Neuronal stem cell (in vitro differentiated cells): ENCODE results near the gene USF3. TPM values are rescaled to one million over a fixed set of nuclear protein-coding genes. Genes with fewer than 3 reads are reported as not detected.

ENCODE experiments used
- DNase-seq: peaks from one replicate; pipeline ENCODE4 v3.0.0-alpha.2; 2013; ENCODE audit warnings: low spot score
- H2AFZ ChIP-seq: one replicate; pipeline ENCODE4 v1.6.1; 2013; ENCODE audit warnings: mild to moderate bottlenecking, low read length, inconsistent platforms
- H2AK5ac ChIP-seq: 2 replicates; pipeline ENCODE4 v1.6.1; 2013; ENCODE audit warnings: low read depth, mild to moderate bottlenecking, inconsistent platforms, low read length, moderate library complexity, mixed read lengths
- H2BK120ac ChIP-seq: 2 replicates; pipeline ENCODE4 v1.6.1; 2013; ENCODE audit warnings: low read depth, mild to moderate bottlenecking, inconsistent platforms, low read length, moderate library complexity, mixed read lengths
- H2BK12ac ChIP-seq: one replicate; pipeline ENCODE4 v1.6.1; 2013; ENCODE audit warnings: low read length, inconsistent platforms
- H2BK15ac ChIP-seq: 2 replicates; pipeline ENCODE4 v1.6.1; 2013; ENCODE audit warnings: mild to moderate bottlenecking, low read length, inconsistent platforms, mixed read lengths
- H2BK5ac ChIP-seq: one replicate; pipeline ENCODE4 v1.6.1; 2013; ENCODE audit warnings: inconsistent platforms, mild to moderate bottlenecking, low read length, moderate library complexity
- H3K14ac ChIP-seq: one replicate; pipeline ENCODE4 v1.6.1; 2013; ENCODE audit warnings: low read length, inconsistent platforms
- H3K18ac ChIP-seq: 2 replicates; pipeline ENCODE4 v1.6.1; 2013; ENCODE audit warnings: low read length, inconsistent platforms
- H3K23ac ChIP-seq: 2 replicates; pipeline ENCODE4 v1.6.1; 2013; ENCODE audit warnings: low read depth, mild to moderate bottlenecking, mixed read lengths, low read length, inconsistent platforms; ENCODE audit not compliant: poor library complexity
- H3K27ac ChIP-seq: replicated peaks from 3 replicates; pipeline ENCODE4 v1.5.1; 2013; ENCODE audit warnings: low read length, inconsistent platforms
- H3K27me3 ChIP-seq, 3 experiments: 2 replicates each; pipeline ENCODE4 v1.6.1; 2013; ENCODE audit warnings: low read length in 3 of 3, mild to moderate bottlenecking in 2 of 3, inconsistent platforms in 1 of 3, low read depth in 1 of 3, mixed read lengths in 1 of 3, moderate library complexity in 1 of 3; ENCODE audit not compliant: control insufficient read depth in 3 of 3, insufficient read depth in 3 of 3
- H3K36me3 ChIP-seq, 2 donors: replicated peaks in 1 of 2; 2 replicates each; pipeline ENCODE4 v1.6.1; 2013; ENCODE audit warnings: low read length in 2 of 2; ENCODE audit not compliant: control insufficient read depth in 2 of 2, insufficient read depth in 2 of 2
- H3K4ac ChIP-seq: 2 replicates; pipeline ENCODE4 v1.6.1; 2013; ENCODE audit warnings: inconsistent platforms, mild to moderate bottlenecking, low read length, moderate library complexity
- H3K4me1 ChIP-seq, 2 donors: 1 replicate in 1 of 2; 2 replicates in 1 of 2; pipeline ENCODE4 v1.6.1; 2013; ENCODE audit warnings: low read length in 2 of 2, low read depth in 1 of 2; ENCODE audit not compliant: control insufficient read depth in 2 of 2, insufficient read depth in 1 of 2
- H3K4me2 ChIP-seq: one replicate; pipeline ENCODE4 v1.6.1; 2013; ENCODE audit warnings: mild to moderate bottlenecking, low read length, inconsistent platforms; ENCODE audit not compliant: insufficient read depth, poor library complexity, severe bottlenecking
- H3K4me3 ChIP-seq, 2 donors: 2 replicates each; pipeline ENCODE4 v1.5.1; 2013; ENCODE audit warnings: low read length in 2 of 2, mild to moderate bottlenecking in 2 of 2, inconsistent platforms in 1 of 2, moderate library complexity in 1 of 2
- H3K79me1 ChIP-seq: one replicate; pipeline ENCODE4 v1.6.1; 2013; ENCODE audit warnings: low read depth, mild to moderate bottlenecking, inconsistent platforms, low read length, moderate library complexity
- H3K9ac ChIP-seq: one replicate; pipeline ENCODE4 v1.6.1; 2013; ENCODE audit warnings: mild to moderate bottlenecking, low read depth, low read length, inconsistent platforms; ENCODE audit not compliant: poor library complexity
- H3K9me3 ChIP-seq, 2 donors: replicated peaks in 1 of 2; 2 replicates each; pipeline versions ENCODE3 to v1.6.1; 2013; ENCODE audit warnings: low read length in 2 of 2, mild to moderate bottlenecking in 2 of 2, inconsistent platforms in 1 of 2, low read depth in 1 of 2, mixed read lengths in 1 of 2, moderate library complexity in 1 of 2; ENCODE audit not compliant: control insufficient read depth in 2 of 2, insufficient read depth in 1 of 2
- H4K8ac ChIP-seq: one replicate; pipeline ENCODE4 v1.6.1; 2013; ENCODE audit warnings: low read depth, mild to moderate bottlenecking, inconsistent platforms, low read length, moderate library complexity
- H4K91ac ChIP-seq: one replicate; pipeline ENCODE4 v1.6.1; 2013; ENCODE audit warnings: low read length, low read depth, mild to moderate bottlenecking, inconsistent platforms; ENCODE audit not compliant: poor library complexity
- WGBS, 2 donors: extraction: QIAGEN DNeasy Blood & Tissue Kit; methylation state at CpG; one replicate each; pipeline ENCODE4 v1.1.7; 2013; ENCODE audit warnings: missing lambda C conversion rate in 2 of 2, mixed read lengths in 1 of 2; ENCODE audit not compliant: insufficient read length in 2 of 2, insufficient replicate concordance in 1 of 2; ENCODE audit errors: extremely low coverage in 2 of 2; 5-methylcytosine and 5-hydroxymethylcytosine counted together
- polyA plus RNA-seq, 2 experiments: library from polyadenylated mRNA; stranded (reverse); fragments of 200-250 nt; gene quantifications; one replicate each; pipeline ENCODE4 v1.2.3, GENCODE V29; 2013

Gene USF3, protein sequence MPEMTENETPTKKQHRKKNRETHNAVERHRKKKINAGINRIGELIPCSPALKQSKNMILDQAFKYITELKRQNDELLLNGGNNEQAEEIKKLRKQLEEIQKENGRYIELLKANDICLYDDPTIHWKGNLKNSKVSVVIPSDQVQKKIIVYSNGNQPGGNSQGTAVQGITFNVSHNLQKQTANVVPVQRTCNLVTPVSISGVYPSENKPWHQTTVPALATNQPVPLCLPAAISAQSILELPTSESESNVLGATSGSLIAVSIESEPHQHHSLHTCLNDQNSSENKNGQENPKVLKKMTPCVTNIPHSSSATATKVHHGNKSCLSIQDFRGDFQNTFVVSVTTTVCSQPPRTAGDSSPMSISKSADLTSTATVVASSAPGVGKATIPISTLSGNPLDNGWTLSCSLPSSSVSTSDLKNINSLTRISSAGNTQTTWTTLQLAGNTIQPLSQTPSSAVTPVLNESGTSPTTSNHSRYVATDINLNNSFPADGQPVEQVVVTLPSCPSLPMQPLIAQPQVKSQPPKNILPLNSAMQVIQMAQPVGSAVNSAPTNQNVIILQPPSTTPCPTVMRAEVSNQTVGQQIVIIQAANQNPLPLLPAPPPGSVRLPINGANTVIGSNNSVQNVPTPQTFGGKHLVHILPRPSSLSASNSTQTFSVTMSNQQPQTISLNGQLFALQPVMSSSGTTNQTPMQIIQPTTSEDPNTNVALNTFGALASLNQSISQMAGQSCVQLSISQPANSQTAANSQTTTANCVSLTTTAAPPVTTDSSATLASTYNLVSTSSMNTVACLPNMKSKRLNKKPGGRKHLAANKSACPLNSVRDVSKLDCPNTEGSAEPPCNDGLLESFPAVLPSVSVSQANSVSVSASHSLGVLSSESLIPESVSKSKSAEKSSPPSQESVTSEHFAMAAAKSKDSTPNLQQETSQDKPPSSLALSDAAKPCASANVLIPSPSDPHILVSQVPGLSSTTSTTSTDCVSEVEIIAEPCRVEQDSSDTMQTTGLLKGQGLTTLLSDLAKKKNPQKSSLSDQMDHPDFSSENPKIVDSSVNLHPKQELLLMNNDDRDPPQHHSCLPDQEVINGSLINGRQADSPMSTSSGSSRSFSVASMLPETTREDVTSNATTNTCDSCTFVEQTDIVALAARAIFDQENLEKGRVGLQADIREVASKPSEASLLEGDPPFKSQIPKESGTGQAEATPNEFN (N-terminal part only)
- 7.8 TPM for polyA plus RNA-seq (2013, experiment 1 of 2)
- polyA plus RNA-seq (2013, experiment 2 of 2): 8.3 TPM

DNA sequence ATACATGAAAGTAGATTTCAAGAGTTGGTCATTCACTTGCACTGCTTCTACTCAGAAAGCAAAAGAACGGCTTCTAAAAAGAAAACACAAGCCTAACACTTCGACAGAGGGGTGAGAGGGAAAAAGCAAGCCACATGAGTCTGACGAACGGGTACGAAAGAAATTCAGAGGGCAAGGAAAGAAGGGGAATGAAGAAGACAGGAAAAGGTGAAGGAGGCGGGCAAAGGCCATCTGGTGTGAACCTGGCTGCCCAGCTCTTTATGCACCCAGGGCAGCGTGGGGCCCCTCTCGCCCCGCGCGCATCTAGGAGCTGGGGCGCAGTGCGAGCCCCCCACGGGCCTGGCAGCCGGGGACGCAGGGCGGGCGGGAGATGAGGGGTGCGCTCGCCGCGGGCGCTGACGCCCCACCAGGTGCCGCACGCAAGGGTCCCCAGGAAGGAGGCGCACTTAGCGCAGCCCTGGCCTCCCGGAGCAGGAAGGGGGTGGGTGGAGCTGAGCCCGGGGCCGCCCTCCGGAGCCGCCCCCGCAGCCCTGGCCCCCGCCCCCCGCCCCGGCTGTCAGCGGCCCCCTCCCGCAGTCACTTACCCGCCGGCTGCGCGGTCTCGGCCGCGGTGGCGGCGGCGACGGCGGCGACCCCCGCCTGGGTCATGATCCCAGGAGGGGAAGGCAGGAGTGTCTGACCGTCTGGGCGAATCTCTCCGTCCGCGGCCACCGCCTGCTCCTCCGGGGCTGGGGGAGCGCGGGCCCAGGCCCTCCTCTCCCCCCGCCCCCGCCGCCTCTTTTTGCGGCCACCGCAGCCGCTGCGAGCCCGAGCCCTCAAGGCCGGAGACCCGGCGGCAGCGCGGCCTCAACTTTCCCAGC is at the start of gene USF3:
Gene USF3, minus strand, starts transcription at position 857 of the 860 bp plus-strand sequence. CDS start 21,764 bp downstream, outside the sequence.
- no CpG with 5 or more reads among the region's 75 CpGs for WGBS, 2 donors
- Histone ChIP-seq H3K4me1 (peaks cover 8 to 12% of the 10 kb centered on the region in 2 donors), H3K9ac (peak within 1 kb of the TSS; percentile 95), H2BK120ac (no peak within 1 kb of the TSS), H2BK12ac (no peak within 1 kb of the TSS), H3K27me3 (no peaks in the 10 kb centered on the region), H2BK15ac (no peak within 1 kb of the TSS), H3K4me3 (peak within 1 kb of the TSS; percentile 70 to 94), H3K14ac (no peak within 1 kb of the TSS), H4K91ac (no peak within 1 kb of the TSS), H3K4me2 (peak within 1 kb of the TSS; percentile 78), H3K27ac (peak within 1 kb of the TSS; percentile 98), H4K8ac (no peak within 1 kb of the TSS), H2AK5ac (no peak within 1 kb of the TSS), H3K23ac (peak within 1 kb of the TSS; percentile 20), H3K4ac (peak within 1 kb of the TSS; percentile 45), H3K9me3 (no peaks in the 10 kb centered on the region), H2BK5ac (no peak within 1 kb of the TSS), H3K18ac (peak within 1 kb of the TSS; percentile 98), H3K79me1 (no peaks in the 10 kb centered on the region), H2AFZ (peak within 1 kb of the TSS; percentile 95), H3K36me3 (peaks cover 0 to 5% of the 10 kb centered on the region in 2 donors)
- DNase-seq: no peak

DNA sequence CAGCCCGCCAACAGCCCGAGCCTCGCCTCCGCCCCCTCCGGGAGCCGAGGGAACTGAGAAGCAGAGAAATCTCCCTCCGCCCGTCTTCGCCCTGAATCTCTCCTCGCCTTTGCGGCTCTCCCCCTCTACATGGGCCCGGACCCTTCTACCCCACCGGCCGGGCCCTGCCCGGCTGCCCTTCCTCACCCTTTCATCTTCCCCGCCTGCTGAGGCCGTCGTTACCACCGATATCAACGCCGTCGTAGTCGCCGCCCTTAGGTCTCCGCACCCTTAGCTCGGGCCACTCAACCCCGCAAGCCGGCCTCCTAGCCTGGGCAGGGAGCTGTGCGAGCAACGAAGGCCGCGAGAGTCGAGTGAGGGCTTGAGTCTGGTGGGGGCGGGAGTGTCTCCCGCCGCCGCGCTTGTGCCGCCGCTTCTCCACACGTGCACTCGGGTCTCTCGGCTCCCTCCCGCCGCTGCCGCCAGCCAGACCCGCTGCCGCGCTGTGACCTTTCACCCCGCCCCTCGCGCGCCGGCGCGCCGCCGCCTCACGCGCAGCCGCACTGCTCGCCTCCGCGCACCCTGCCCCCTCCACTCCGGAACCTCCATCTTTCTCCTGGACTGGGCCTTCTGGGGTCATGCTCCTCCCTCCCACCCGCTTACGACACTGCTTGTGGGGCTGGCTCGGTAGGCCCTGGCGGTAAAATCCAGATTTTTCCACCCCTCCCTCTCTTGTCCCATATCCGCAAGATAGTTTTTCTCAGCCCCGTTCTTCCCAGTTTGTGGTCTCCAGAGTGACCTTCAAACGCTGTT is 49.5 kb upstream of the USF3 start, which contains the start of gene NAA50:
Gene NAA50, minus strand, starts transcription at position 494 of the 792 bp plus-strand sequence. Its CDS starts 300 bp downstream, at position 194.
- Histone ChIP-seq H3K4ac (peak within 1 kb of the TSS; percentile 77), H3K27me3 (no peaks in the 10 kb centered on the region), H2BK5ac (peak within 1 kb of the TSS; percentile 71), H3K36me3 (peaks cover 2 to 33% of the 10 kb centered on the region in 2 donors), H3K4me1 (peaks cover 4 to 25% of the 10 kb centered on the region in 2 donors), H3K9me3 (no peaks in the 10 kb centered on the region), H2BK120ac (no peak within 1 kb of the TSS), H3K9ac (peak within 1 kb of the TSS; percentile 93), H4K91ac (no peak within 1 kb of the TSS), H4K8ac (no peak within 1 kb of the TSS), H3K18ac (peak within 1 kb of the TSS; percentile 96), H3K4me2 (peak within 1 kb of the TSS; percentile 84), H3K14ac (peak within 1 kb of the TSS; percentile 25), H2BK12ac (no peak within 1 kb of the TSS), H2AFZ (peak within 1 kb of the TSS; percentile 98), H2AK5ac (peak within 1 kb of the TSS; percentile 85), H2BK15ac (peak within 1 kb of the TSS; percentile 27), H3K79me1 (peaks cover 7% of the 10 kb centered on the region), H3K23ac (peak within 1 kb of the TSS; percentile 96), H3K4me3 (peak within 1 kb of the TSS; percentile 91 to 97), H3K27ac (peak within 1 kb of the TSS; percentile 98)
- WGBS, 2 donors: no CpG with 5 or more reads among the region's 72 CpGs
- DNase-seq: peak; percentile 89

DNA sequence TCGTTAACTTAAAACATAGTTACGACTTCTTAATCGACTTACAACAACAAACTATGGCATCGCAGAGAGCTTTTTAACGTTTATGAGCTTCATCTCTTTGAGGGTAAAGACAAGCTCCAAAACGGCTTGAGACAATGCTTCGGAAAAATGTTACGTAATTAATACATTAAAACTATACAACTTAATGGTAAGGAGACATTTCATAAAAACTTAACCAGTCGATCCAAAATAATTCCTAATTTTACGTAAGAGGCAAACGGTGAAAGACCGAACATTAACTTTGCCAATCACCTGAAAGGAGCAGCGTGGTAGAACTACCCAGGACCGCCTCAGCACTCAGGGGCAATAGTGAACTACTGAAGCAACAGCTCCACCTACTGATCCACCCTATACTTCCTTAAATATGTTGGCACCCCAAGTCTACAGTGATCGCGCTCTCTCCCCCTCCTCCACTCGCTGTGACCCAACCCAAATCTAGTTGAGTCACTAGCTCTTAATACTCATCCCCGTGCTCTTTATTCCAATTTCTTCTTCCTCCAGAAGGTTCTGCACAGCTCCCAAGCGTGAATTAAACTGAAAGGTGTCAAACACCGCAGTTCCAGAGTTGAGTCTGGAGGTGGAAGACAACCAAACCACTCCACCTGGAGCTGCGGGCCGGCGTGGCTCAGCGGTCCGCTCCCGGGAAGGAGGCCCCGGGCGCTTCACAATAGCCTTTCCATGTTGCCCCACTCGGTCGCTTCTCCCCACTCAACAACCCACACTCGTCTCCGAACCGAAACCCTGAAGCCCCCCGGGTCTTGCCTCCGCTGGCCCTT is 48.7 kb upstream of the USF3 start:
- no CpG with 5 or more reads among the region's 35 CpGs for WGBS, 2 donors
- H2AFZ ChIP-seq: peak overlapping the region; percentile 98
- peak overlapping the region; percentile 53 for H3K4ac ChIP-seq
- H2BK15ac ChIP-seq: peak overlapping the region; percentile 27
- no peaks in the 10 kb centered on the region for H3K27me3 ChIP-seq
- H3K27ac ChIP-seq: peak overlapping the region; percentile 70
- H2BK12ac ChIP-seq: no peak overlapping the region
- H3K14ac ChIP-seq: peak overlapping the region; percentile 25
- peak overlapping the region; percentile 96 for H3K18ac ChIP-seq
- peaks cover 9% of the 10 kb centered on the region for H3K79me1 ChIP-seq
- H3K9ac ChIP-seq: peak overlapping the region; percentile 93
- H2BK5ac ChIP-seq: peak overlapping the region; percentile 71
- H4K91ac ChIP-seq: no peak overlapping the region
- peak; percentile 62 for DNase-seq
- H3K4me2 ChIP-seq: peak overlapping the region; percentile 75
- H3K23ac ChIP-seq: peak overlapping the region; percentile 96
- no peak overlapping the region for H4K8ac ChIP-seq
- H3K4me1 ChIP-seq: peaks cover 4 to 25% of the 10 kb centered on the region in 2 donors
- no peaks in the 10 kb centered on the region for H3K9me3 ChIP-seq
- peak overlapping the region; percentile 88 to 97 for H3K4me3 ChIP-seq
- H2BK120ac ChIP-seq: no peak overlapping the region
- no peak overlapping the region for H2AK5ac ChIP-seq
- H3K36me3 ChIP-seq: peaks cover 2 to 37% of the 10 kb centered on the region in 2 donors
